Panc1 (cell line): ENCODE data around the gene ZNF428. TPM values are rescaled to one million over a fixed set of nuclear protein-coding genes. Genes with fewer than 3 reads are reported as not detected.

ENCODE experiments used
- ATAC-seq: fragments of 200-7000 bp; cut with Tn5 transposase; 2 replicates; pipeline ENCODE4 v1.9.1; 2020; ENCODE audit warnings: mild to moderate bottlenecking, moderate library complexity
- BruUV-seq: library from RNA; stranded (reverse); fragments of 400-500 nt; replicated peaks from 2 replicates; lab custom pipeline; 2021; lab: Mats Ljungman, UMichigan
- CTCF ChIA-PET: fragments of 300-600 bp; sonication (Branson Sonifier 250); formaldehyde crosslinking; loops from one replicate; lab custom pipeline; 2022; ENCODE audit warnings: antibody characterized with exemption; lab: Charles Lee
- POLR2A ChIA-PET: fragments of 300-600 bp; sonication (Branson Sonifier 250); formaldehyde crosslinking; loops from one replicate; lab custom pipeline; 2022; ENCODE audit warnings: antibody characterized with exemption; lab: Charles Lee
- DNase-seq: peaks from one replicate; pipeline ENCODE4 v3.0.0-alpha.2; 2010; ENCODE audit warnings: low read depth, low spot score
- H3K27ac ChIP-seq: 2 replicates; pipeline ENCODE4 v1.5.1; 2011; ENCODE audit warnings: mild to moderate bottlenecking, low read length, inconsistent platforms
- H3K27me3 ChIP-seq: fragments of 200-500 bp; sonication (Bioruptor generic); 2 replicates; pipeline ENCODE4 v1.6.0; 2014; ENCODE audit warnings: low read length, inconsistent platforms; ENCODE audit not compliant: control insufficient read depth, insufficient read depth
- H3K36me3 ChIP-seq: fragments of 200-500 bp; sonication (Bioruptor generic); 2 replicates; pipeline ENCODE4 v1.5.1; 2014; ENCODE audit warnings: inconsistent platforms, mild to moderate bottlenecking, low read length, moderate library complexity; ENCODE audit not compliant: control insufficient read depth, insufficient read depth
- H3K4me1 ChIP-seq: 2 replicates; pipeline ENCODE4 v1.5.1; 2011; ENCODE audit warnings: inconsistent platforms, mild to moderate bottlenecking, low read length, moderate library complexity; ENCODE audit not compliant: control insufficient read depth, insufficient read depth
- H3K4me3 ChIP-seq, 2 experiments: 2 replicates each; pipeline ENCODE4 v1.5.1; 2011 to 2012; ENCODE audit warnings: low read depth in 2 of 2, low read length in 2 of 2, mild to moderate bottlenecking in 2 of 2, inconsistent platforms in 1 of 2, moderate library complexity in 1 of 2
- H3K9me3 ChIP-seq: fragments of 200-500 bp; sonication (Bioruptor generic); 2 replicates; pipeline ENCODE4 v1.5.1; 2014; ENCODE audit warnings: low read depth, mild to moderate bottlenecking, inconsistent platforms, low read length, moderate library complexity; ENCODE audit not compliant: control insufficient read depth, insufficient read depth
- POLR2AphosphoS5 ChIP-seq: IDR thresholded peaks from 2 replicates; pipeline ENCODE4 v1.6.1; 2012; ENCODE audit warnings: mild to moderate bottlenecking, low read depth, low read length, moderate library complexity
- REST ChIP-seq, 2 experiments: IDR thresholded peaks; 2 replicates each; pipeline ENCODE4 v1.6.1; 2011 to 2012; ENCODE audit warnings: low read depth in 2 of 2, control low read depth in 1 of 2, low read length in 1 of 2, mild to moderate bottlenecking in 1 of 2, moderate library complexity in 1 of 2; ENCODE audit not compliant: insufficient read depth in 1 of 2
- SIN3A ChIP-seq: IDR thresholded peaks from 2 replicates; pipeline ENCODE4 v1.6.1; 2012; ENCODE audit warnings: low read depth, mild to moderate bottlenecking, low read length, moderate library complexity, borderline replicate concordance; ENCODE audit not compliant: insufficient read depth
- TCF7L2 ChIP-seq: IDR thresholded peaks from 2 replicates; pipeline ENCODE4 v1.6.1; 2011; ENCODE audit warnings: mild to moderate bottlenecking, low read depth, low read length, inconsistent platforms
- in situ Hi-C: cut with HindIII; loops from 2 replicates; pipeline ENCODE4 v1.10.0; 2016; ENCODE audit warnings: low sequenced_read_pairs, low pct_unique_long_range_greater_than_20kb
- intact Hi-C: fragments of 100-400 bp; cut with micrococcal nuclease; formaldehyde crosslinking; loops from one replicate; pipeline ENCODE4 v1.10.0; 2022; ENCODE audit not compliant: unreplicated experiment
- total RNA-seq: library from RNA; stranded (reverse); gene quantifications from one replicate; pipeline ENCODE4 v1.2.1, GENCODE V29; 2021; ENCODE audit not compliant: unreplicated experiment
- TF ChIP-seq, protein P1 (sequence below): fragments of 450-650 bp; IDR thresholded peaks from 2 replicates; pipeline ENCODE4 v1.5.1; 2017; ENCODE audit warnings: mild to moderate bottlenecking

ZNF428 gene
- total RNA-seq, 1 experiment from 2014 or later: 45.6 TPM

- ATAC-seq: no peak
- H3K27me3 ChIP-seq: peaks cover 4% of the 10 kb centered on the region; the same call in 1 of the 2 replicates
- intact Hi-C loops: no loop called here
- CTCF ChIA-PET: no interaction called here
- POLR2A ChIA-PET: no interaction called here
- H3K27ac ChIP-seq: no peak overlapping the region
- no TSS peak for BruUV-seq
- H3K4me3 ChIP-seq: peak overlapping the region; percentile 18 to 31; a peak in 1 of 4 replicates
- H3K4me1 ChIP-seq: peaks cover 3% of the 10 kb centered on the region
- in situ Hi-C loops: no loop called here
- TF ChIP-seq POLR2AphosphoS5 (no peak), TCF7L2 (no peak), REST (IDR thresholded peaks at IDR 0.05; ENCODE audit: insufficient read depth in 1 of 2, low read depth in 2 of 2, low read length in 1 of 2) (no peak), SIN3A (no peak)
- TF ChIP-seq, protein P1, sequence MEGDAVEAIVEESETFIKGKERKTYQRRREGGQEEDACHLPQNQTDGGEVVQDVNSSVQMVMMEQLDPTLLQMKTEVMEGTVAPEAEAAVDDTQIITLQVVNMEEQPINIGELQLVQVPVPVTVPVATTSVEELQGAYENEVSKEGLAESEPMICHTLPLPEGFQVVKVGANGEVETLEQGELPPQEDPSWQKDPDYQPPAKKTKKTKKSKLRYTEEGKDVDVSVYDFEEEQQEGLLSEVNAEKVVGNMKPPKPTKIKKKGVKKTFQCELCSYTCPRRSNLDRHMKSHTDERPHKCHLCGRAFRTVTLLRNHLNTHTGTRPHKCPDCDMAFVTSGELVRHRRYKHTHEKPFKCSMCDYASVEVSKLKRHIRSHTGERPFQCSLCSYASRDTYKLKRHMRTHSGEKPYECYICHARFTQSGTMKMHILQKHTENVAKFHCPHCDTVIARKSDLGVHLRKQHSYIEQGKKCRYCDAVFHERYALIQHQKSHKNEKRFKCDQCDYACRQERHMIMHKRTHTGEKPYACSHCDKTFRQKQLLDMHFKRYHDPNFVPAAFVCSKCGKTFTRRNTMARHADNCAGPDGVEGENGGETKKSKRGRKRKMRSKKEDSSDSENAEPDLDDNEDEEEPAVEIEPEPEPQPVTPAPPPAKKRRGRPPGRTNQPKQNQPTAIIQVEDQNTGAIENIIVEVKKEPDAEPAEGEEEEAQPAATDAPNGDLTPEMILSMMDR: no peak
- no peak for DNase-seq
- H3K9me3 ChIP-seq: no peaks in the 10 kb centered on the region
- no peaks in the 10 kb centered on the region; the same call in 1 of the 2 replicates for H3K36me3 ChIP-seq
Measured at GRCh38 chr19:43638995-43639518, 19.6 kb upstream of the ZNF428 start.

DNA sequence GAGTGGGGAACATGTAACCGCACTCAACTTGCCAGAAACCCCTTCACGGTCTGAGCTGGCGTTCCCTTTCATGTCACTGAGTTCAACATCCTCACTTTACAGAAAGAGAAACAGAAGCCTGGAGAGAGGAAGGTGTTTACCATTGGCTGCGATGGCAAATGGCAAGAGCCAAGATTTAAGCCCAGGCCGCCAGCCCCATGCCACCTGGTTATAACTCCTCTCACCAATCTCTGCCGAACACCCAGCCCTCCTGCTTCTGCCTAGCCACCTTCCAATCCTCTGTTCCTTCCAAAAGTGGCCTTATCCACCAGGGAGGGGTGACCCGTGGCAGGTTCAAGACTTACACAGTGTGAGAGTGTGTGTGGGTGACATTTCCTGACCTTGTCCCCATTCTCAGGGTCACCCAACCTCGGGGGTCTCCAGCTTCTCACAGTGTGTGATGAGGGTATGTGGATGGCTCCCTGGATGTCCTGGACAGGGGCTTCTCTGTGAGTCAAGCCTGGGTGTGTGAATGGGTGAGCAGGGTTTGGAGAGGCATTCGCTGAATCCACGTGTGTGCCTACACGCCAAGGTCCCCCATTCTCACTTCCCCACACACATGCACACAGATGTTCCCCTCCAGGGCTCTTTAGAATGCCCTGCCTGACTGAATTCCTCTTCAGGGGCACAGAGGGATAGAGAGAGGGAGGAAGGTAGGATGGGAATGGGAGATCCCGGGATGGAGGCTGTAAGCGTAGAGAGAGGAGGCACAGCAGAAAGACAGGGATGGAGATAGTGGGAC, 19.0 kb upstream of the ZNF428 start:
- Histone ChIP-seq H3K36me3 (no peaks in the 10 kb centered on the region; the same call in 1 of the 2 replicates), H3K4me1 (peaks cover 3% of the 10 kb centered on the region), H3K27me3 (peaks cover 4% of the 10 kb centered on the region; the same call in 1 of the 2 replicates), H3K27ac (no peak overlapping the region), H3K9me3 (no peaks in the 10 kb centered on the region), H3K4me3 (no peak overlapping the region)
- POLR2A ChIA-PET: no interaction called here
- intact Hi-C loops: no loop called here
- CTCF ChIA-PET: no interaction called here
- ATAC-seq (no peak), DNase-seq (no peak)
- BruUV-seq: no TSS peak
- TF ChIP-seq REST (IDR thresholded peaks at IDR 0.05; ENCODE audit: insufficient read depth in 1 of 2, low read depth in 2 of 2, low read length in 1 of 2): no peak
- no peak for TF ChIP-seq TCF7L2
- TF ChIP-seq POLR2AphosphoS5: no peak
- TF ChIP-seq, protein P1: no peak
- TF ChIP-seq SIN3A: no peak
- in situ Hi-C loops: no loop called here
